ENCODE measurements around the gene DEFB113. TPM values are rescaled to one million over a fixed set of nuclear protein-coding genes. Genes with fewer than 3 reads are reported as not detected.

DEFB113 gene
- polyA plus RNA-seq, 1 donor (not counting 4 experiments of a cell fraction or from before 2014, with no cell fraction given): not detected

DNA sequence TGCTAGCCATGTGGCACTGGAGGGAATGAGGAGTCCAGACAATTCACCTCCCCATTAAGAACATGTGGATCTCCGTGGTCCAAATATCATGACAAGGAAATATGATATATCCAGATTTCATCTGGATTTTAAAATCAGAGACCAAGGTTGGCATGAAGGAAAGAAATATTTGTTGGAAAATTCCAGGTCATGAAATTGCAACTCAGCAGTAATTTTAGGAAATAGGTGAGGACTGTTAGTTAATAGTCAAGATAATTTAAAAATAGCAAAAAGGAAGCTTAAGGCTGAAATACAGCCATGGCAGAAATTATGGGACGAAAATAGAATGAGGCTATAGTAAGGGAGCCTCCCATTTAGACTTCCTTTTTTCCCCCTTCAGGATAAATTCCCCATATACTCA is 32.4 kb downstream of the DEFB113 start:
- Histone ChIP-seq H3K27me3 (ENCODE audit: control insufficient read depth, extremely low read depth, insufficient read depth, low read length) (no peaks in the 10 kb centered on the region), H3K9ac (ENCODE audit: control insufficient read depth, extremely low read depth, insufficient read depth, low read length) (no peak overlapping the region), H3K4me2 (ENCODE audit: control insufficient read depth, extremely low read depth, insufficient read depth, low read depth, low read length) (no peak overlapping the region), H3K4me3 (ENCODE audit: control insufficient read depth in 2 of 3, extremely low read depth in 1 of 3, insufficient read depth in 2 of 3, low read depth in 1 of 3, low read length in 3 of 3) (no peak overlapping the region), H3K79me2 (ENCODE audit: control insufficient read depth, insufficient read depth, low read length) (no peaks in the 10 kb centered on the region), H3K9me3 (ENCODE audit: control insufficient read depth, low read depth, low read length) (no peaks in the 10 kb centered on the region), H3K4me1 (ENCODE audit: control insufficient read depth, extremely low read depth, insufficient read depth, low read length) (no peaks in the 10 kb centered on the region), H2AFZ (ENCODE audit: control insufficient read depth, low read length) (no peak overlapping the region), H3K9me1 (ENCODE audit: control insufficient read depth, extremely low read depth, insufficient read depth, low read length) (no peaks in the 10 kb centered on the region), H3K27ac (ENCODE audit: control insufficient read depth, insufficient read depth, low read length) (no peak overlapping the region), H4K20me1 (ENCODE audit: control insufficient read depth, extremely low read depth, insufficient read depth, low read length) (no peaks in the 10 kb centered on the region), H3K36me3 (ENCODE audit: control insufficient read depth in 2 of 2, extremely low read depth in 1 of 2, insufficient read depth in 2 of 2, low read length in 2 of 2) (no peaks in the 10 kb centered on the region)
- dilution Hi-C loops (cut with MboI; ENCODE audit: extremely low pct_ligation_motif_present, low sequenced_read_pairs): no loop called here
- DNase-seq (ENCODE audit: low read depth, low spot score) (no peak), FAIRE-seq (no peak)
- TF ChIP-seq, protein P1, sequence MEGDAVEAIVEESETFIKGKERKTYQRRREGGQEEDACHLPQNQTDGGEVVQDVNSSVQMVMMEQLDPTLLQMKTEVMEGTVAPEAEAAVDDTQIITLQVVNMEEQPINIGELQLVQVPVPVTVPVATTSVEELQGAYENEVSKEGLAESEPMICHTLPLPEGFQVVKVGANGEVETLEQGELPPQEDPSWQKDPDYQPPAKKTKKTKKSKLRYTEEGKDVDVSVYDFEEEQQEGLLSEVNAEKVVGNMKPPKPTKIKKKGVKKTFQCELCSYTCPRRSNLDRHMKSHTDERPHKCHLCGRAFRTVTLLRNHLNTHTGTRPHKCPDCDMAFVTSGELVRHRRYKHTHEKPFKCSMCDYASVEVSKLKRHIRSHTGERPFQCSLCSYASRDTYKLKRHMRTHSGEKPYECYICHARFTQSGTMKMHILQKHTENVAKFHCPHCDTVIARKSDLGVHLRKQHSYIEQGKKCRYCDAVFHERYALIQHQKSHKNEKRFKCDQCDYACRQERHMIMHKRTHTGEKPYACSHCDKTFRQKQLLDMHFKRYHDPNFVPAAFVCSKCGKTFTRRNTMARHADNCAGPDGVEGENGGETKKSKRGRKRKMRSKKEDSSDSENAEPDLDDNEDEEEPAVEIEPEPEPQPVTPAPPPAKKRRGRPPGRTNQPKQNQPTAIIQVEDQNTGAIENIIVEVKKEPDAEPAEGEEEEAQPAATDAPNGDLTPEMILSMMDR (optimal IDR thresholded peaks at IDR 0.05 in 1 of 3, IDR thresholded peaks at IDR 0.05 in 1 of 3, conservative IDR thresholded peaks at IDR 0.05 in 1 of 3; ENCODE audit: extremely low read depth in 1 of 3, insufficient read depth in 2 of 3, low read length in 3 of 3): no peak
- no peak for TF ChIP-seq EZH2 (IDR thresholded peaks at IDR 0.05; ENCODE audit: low read length)

DNA sequence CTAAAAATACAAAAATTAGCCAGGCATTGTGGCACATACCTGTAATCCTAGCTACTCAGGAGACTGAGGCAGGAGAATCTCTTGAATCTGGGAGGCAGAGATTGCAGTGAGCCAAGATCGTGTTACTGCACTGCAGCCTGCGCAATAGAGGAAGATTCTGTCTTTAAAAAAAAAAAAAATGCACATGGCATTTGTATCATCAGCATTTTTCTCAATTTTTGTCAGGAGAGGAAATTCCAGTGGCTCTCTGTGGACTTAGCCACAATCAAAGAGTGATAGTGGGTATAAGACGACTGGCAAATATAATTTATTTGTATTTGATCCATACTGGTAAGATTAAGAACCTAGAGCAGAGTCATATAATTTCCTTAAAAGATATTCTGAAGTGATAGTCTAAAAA is 34.0 kb downstream of the DEFB113 start:
- dilution Hi-C loops (cut with MboI; ENCODE audit: extremely low pct_ligation_motif_present, low sequenced_read_pairs): no loop called here
- FAIRE-seq: no peak

More for the DNA sequence above, 34.0 kb downstream of the DEFB113 start:
- no peak for TF ChIP-seq EZH2 (IDR thresholded peaks at IDR 0.05; ENCODE audit: low read length)
- TF ChIP-seq, protein P1 (optimal IDR thresholded peaks at IDR 0.05 in 1 of 3, IDR thresholded peaks at IDR 0.05 in 1 of 3, conservative IDR thresholded peaks at IDR 0.05 in 1 of 3; ENCODE audit: extremely low read depth in 1 of 3, insufficient read depth in 2 of 3, low read length in 3 of 3): no peak
- Histone ChIP-seq H3K27ac (ENCODE audit: control insufficient read depth, insufficient read depth, low read length) (no peak overlapping the region), H3K4me3 (ENCODE audit: control insufficient read depth in 2 of 3, extremely low read depth in 1 of 3, insufficient read depth in 2 of 3, low read depth in 1 of 3, low read length in 3 of 3) (no peak overlapping the region), H3K79me2 (ENCODE audit: control insufficient read depth, insufficient read depth, low read length) (no peaks in the 10 kb centered on the region), H2AFZ (ENCODE audit: control insufficient read depth, low read length) (no peak overlapping the region), H4K20me1 (ENCODE audit: control insufficient read depth, extremely low read depth, insufficient read depth, low read length) (no peaks in the 10 kb centered on the region), H3K4me2 (ENCODE audit: control insufficient read depth, extremely low read depth, insufficient read depth, low read depth, low read length) (no peak overlapping the region), H3K4me1 (ENCODE audit: control insufficient read depth, extremely low read depth, insufficient read depth, low read length) (no peaks in the 10 kb centered on the region), H3K9ac (ENCODE audit: control insufficient read depth, extremely low read depth, insufficient read depth, low read length) (no peak overlapping the region), H3K27me3 (ENCODE audit: control insufficient read depth, extremely low read depth, insufficient read depth, low read length) (no peaks in the 10 kb centered on the region), H3K9me3 (ENCODE audit: control insufficient read depth, low read depth, low read length) (no peaks in the 10 kb centered on the region), H3K9me1 (ENCODE audit: control insufficient read depth, extremely low read depth, insufficient read depth, low read length) (no peaks in the 10 kb centered on the region), H3K36me3 (ENCODE audit: control insufficient read depth in 2 of 2, extremely low read depth in 1 of 2, insufficient read depth in 2 of 2, low read length in 2 of 2) (no peaks in the 10 kb centered on the region)
- no peak for DNase-seq (ENCODE audit: low read depth, low spot score)
